Stimulated activated CD4-positive, alpha-beta T cell treated with anti-CD3 and anti-CD28 coated beads, TNF-alpha, amount 100 ng/mL, for 24 hours (primary cell): ENCODE data around the gene PIGP.
A peak's percentile ranks its signal among the peaks of the same experiment; 100 is the strongest.
"Not testable (repeated sequence)": the region's sequence is repeated elsewhere in the genome, so short reads cannot be mapped to it uniquely, and the experiment has no call there.

Experiments used
- DNase-seq, 3 experiments: peaks; one replicate each; pipeline ENCODE4 v3.0.0-alpha.2; 2020; ENCODE audit warnings: low read depth in 3 of 3

The PIGP gene

DNA sequence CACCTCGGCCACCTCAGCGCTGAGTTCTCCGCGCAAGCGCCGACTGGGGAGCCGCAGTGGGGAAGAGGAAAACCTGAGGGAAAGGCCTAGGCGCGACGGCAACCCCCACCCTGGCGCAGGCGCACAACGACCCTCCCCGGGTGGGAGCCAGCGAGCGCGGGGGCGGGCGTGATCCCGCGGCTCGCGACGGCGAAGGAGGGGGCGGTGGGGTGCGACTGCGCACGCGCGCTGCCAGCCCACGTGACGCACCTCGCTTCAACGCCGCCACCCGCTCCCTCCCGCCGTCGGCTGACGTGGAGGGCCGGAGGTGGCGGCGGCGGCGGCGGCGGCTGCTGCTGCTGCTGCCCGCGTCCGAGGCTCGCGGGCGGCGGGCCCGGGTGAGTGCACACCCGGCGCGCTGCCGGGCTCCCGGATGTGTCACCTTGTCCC is at the start of gene PIGP, which contains the start of gene TTC3:
Gene PIGP, minus strand, starts transcription at position 84 of the 429 bp plus-strand sequence. CDS start 556 bp downstream, outside the sequence.
Gene TTC3, plus strand, starts transcription at position 267 of the 429 bp plus-strand sequence. CDS start 14,004 bp downstream, outside the sequence.
- DNase-seq: peak; percentile 91 to 96 (median 96)

- DNase-seq: no peak
Observed at GRCh38 chr21:37119421-37120218, 46.7 kb upstream of the PIGP start.

GRCh38 chr21:37118187-37118826 is 45.4 kb upstream of the PIGP start:
- DNase-seq: no peak

DNA sequence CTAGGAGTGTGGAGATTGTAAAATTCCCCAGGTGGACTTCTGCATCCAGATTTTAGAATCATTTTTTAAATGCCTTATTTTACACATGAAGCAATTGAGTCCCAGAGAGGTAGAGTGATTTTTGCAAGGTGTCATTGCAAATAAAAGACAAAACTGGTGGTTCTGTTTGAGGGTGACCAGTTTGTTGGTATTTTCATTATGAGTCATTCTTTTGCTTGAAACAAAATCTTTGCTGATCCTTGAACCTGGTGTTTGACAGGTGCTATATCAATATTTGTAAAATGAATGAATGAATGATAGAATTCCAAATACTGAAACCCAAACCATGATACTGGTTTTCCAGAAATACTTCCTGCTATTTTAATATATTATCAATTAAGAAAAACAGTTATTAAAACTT is 44.3 kb upstream of the PIGP start:
- DNase-seq: no peak

DNA sequence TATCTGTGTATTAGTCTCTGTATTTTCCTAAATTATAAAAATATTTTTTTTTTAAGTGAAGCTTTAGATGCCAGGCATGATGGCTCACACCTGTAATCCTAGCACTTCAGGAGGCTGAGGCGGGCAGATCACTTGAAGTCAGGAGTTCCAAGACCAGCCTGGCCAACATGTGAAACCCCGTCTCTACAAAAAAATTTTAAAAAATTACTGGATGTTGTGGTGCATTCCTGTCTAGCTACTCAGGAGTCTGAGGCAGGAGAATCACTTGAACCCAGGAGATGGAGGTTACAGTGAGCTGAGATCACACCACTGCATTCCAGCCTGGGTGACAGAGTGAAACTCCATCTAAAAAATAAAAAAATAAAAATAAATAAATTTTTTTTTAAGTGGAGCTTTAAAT is 43.6 kb upstream of the PIGP start:
- DNase-seq: not testable (repeated sequence)

GRCh38 chr21:37114301-37114700 is 41.4 kb upstream of the PIGP start:
- DNase-seq: not testable (repeated sequence)

- DNase-seq: not testable (repeated sequence)
Observed at GRCh38 chr21:37111029-37111428, 38.2 kb upstream of the PIGP start.

- DNase-seq: no peak
Observed at GRCh38 chr21:37106998-37107397, 34.1 kb upstream of the PIGP start.

GRCh38 chr21:37102746-37103145 is 29.9 kb upstream of the PIGP start:
- not testable (repeated sequence) for DNase-seq

GRCh38 chr21:37101384-37101783 is 28.5 kb upstream of the PIGP start:
- DNase-seq: no peak

DNA sequence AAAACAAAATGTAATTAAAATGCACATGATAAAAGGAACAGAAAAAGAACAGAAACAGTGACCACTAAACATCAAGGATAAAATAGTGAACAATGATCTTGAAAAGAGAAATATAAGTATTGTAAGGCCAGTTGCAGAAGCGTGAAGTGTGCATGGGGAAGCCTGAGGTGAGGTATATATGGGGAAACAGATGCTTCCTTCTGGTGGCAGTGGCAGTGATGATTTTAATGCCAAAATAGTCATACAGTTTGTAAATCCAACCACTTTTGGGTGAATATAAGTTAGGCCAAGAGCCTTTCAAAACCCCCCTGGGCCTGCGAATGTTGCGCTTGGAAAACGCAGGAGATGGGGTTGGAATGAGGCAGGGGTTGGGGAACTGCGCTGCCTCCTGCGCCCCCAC is 27.4 kb upstream of the PIGP start:
- DNase-seq: no peak

- DNase-seq: no peak
Observed at GRCh38 chr21:37098751-37099150, 25.9 kb upstream of the PIGP start.

DNA sequence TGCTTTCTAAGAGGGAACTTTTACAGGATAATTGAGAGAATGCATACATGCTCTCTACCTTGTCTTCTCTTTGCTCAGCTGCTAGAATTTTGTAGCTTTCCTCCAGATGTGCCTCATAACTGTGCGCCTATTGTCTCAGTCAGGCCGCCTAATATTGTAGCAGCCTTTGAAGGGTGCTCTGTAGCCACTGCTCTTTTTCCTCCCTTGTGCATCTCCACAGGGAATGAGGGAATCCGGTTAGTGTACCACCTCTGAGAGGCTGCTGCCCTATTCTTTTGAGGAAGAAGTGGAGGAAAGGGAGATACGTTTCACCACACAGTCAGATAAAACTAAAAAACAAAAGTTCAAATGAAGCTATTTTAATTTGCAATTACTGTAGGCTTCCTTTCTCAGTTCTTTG is 22.9 kb upstream of the PIGP start:
- no peak for DNase-seq

- no peak for DNase-seq
Observed at GRCh38 chr21:37093977-37094376, 21.1 kb upstream of the PIGP start.

GRCh38 chr21:37088186-37088735 is 15.4 kb upstream of the PIGP start:
- DNase-seq: no peak

DNA sequence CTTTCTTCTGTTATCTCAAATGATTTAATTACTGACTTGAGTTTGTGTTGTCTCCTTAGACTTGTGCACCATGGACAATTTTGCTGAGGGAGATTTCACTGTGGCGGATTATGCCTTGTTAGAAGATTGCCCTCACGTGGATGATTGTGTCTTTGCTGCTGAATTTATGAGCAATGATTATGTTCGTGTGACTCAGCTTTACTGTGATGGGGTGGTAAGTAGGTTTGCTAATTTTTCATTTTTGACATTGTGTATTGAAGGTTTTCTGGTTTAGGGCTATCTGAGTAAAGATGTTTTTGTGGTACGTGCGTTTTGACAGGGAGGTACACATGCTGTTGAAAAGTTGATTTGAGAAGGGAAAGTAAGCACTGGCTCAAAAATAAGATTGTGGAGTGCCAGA is 14.3 kb upstream of the PIGP start:
- no peak for DNase-seq

DNA sequence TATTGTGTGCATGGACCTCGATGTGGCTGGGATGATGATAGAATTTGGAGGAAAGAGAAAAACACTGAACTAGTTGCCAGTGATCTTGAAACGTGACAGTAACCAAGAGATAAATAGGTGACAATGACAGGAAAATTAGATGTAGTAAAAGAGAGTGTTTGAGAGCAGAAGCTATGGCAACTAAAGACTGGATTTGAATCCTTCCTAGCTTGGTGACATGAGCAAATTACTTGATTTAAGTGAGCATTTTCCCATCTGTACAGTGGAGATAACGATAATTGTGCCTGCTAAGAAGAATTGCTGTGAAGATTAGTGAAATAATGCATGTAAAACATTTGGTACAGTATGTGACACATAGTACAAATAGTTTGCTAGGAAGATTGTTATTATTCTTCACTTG is 12.9 kb upstream of the PIGP start:
- no peak for DNase-seq

GRCh38 chr21:37082856-37083528 is 10.1 kb upstream of the PIGP start:
- DNase-seq: no peak

GRCh38 chr21:37082375-37082774 is 9.5 kb upstream of the PIGP start:
- DNase-seq: no peak

- DNase-seq: no peak
Observed at GRCh38 chr21:37079211-37079824, 6.4 kb upstream of the PIGP start.

- no peak for DNase-seq
Observed at GRCh38 chr21:37077403-37077802, 4.5 kb upstream of the PIGP start.
